ENCODE data around the gene RAB29.
A peak's percentile ranks its signal among the peaks of the same experiment; 100 is the strongest.

RAB29 gene

DNA sequence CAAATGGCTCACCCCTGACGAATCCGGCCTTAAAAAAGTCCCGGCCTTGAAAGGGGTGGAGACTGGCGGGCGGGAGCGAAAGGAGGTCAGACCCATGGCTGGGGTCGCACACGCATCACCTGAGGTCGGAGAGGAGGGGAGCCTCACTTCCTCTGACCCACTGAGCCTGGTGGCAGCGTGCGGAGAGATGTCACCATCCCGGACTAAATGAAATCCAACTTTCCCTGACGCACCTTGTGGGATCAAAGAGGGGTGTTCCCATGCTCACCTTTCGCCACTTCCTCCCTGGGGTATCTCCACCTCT lies 38.4 kb upstream of the RAB29 start:
- Histone ChIP-seq H3K4me1 (ENCODE audit: control insufficient read depth in 1 of 2, insufficient read depth in 1 of 2, low read depth in 1 of 2, low read length in 1 of 2) (peaks cover 7 to 16% of the 10 kb centered on the region in 2 experiments), H3K9me3 (no peaks in the 10 kb centered on the region), H3K27ac (no peak overlapping the region), H3K27me3 (peaks cover 97% of the 10 kb centered on the region), H3K4me3 (ENCODE audit: low read depth in 1 of 2, low read length in 1 of 2) (peak overlapping the region; percentile 59 to 68), H3K36me3 (no peaks in the 10 kb centered on the region)
- TF ChIP-seq, protein P1, sequence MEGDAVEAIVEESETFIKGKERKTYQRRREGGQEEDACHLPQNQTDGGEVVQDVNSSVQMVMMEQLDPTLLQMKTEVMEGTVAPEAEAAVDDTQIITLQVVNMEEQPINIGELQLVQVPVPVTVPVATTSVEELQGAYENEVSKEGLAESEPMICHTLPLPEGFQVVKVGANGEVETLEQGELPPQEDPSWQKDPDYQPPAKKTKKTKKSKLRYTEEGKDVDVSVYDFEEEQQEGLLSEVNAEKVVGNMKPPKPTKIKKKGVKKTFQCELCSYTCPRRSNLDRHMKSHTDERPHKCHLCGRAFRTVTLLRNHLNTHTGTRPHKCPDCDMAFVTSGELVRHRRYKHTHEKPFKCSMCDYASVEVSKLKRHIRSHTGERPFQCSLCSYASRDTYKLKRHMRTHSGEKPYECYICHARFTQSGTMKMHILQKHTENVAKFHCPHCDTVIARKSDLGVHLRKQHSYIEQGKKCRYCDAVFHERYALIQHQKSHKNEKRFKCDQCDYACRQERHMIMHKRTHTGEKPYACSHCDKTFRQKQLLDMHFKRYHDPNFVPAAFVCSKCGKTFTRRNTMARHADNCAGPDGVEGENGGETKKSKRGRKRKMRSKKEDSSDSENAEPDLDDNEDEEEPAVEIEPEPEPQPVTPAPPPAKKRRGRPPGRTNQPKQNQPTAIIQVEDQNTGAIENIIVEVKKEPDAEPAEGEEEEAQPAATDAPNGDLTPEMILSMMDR (IDR thresholded peaks at IDR 0.05), result no peak

DNA sequence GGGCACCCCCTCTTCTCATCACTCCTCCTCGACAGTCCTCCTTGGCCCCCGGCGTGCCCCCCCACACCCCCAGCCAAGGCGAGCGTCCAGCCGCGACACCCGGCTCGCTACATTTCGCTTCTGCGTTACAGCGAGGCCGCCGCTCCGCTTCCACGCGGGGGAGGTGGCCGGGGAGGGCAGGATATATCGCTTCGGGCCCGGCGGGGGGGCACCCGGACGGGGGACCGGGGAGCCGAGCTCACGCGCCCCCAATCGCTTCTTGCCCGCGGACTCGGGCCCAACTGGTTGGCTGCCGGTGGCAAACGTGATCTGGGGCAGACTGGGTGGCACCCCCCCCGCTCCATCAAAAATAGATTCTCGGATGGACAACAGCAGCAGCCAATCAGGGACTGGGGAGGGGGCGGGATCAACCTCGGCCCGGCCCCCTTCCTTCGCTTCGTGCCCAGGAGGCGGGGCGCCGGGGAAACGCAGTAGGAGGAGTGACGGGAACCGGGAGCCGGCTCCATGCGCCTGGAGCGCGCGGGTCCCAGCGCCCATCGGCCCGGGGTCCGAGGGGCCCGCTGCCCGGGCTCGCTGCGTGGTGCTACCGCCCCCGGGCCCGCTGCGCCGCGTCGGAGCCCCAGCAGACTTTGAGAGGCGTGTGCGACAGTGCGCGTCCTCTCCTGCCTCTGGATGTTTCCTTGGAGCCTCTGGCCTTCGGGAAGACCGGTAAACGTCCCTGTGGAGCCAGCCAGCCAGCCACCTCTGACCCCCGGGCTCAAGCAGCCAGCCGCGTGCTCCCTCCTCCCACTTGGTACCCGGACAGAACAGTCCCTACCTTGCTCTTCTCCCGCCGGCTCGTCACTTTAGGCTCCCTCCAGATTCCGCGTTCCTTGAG lies 37.8 kb upstream of the RAB29 start, which contains the start of gene SLC41A1:
Gene SLC41A1 (minus strand): TSS at position 321 of the 877 bp plus-strand sequence. CDS start 2,757 bp downstream, outside the sequence.
- Histone ChIP-seq H3K27ac (no peak within 1 kb of the TSS), H3K4me3 (ENCODE audit: low read depth in 1 of 2, low read length in 1 of 2) (peak within 1 kb of the TSS; percentile 59 to 68), H3K27me3 (peaks cover 91% of the 10 kb centered on the region), H3K9me3 (no peaks in the 10 kb centered on the region), H3K36me3 (no peaks in the 10 kb centered on the region), H3K4me1 (ENCODE audit: control insufficient read depth in 1 of 2, insufficient read depth in 1 of 2, low read depth in 1 of 2, low read length in 1 of 2) (peaks cover 7 to 16% of the 10 kb centered on the region in 2 experiments)
- TF ChIP-seq, protein P1 (IDR thresholded peaks at IDR 0.05), result no peak

DNA sequence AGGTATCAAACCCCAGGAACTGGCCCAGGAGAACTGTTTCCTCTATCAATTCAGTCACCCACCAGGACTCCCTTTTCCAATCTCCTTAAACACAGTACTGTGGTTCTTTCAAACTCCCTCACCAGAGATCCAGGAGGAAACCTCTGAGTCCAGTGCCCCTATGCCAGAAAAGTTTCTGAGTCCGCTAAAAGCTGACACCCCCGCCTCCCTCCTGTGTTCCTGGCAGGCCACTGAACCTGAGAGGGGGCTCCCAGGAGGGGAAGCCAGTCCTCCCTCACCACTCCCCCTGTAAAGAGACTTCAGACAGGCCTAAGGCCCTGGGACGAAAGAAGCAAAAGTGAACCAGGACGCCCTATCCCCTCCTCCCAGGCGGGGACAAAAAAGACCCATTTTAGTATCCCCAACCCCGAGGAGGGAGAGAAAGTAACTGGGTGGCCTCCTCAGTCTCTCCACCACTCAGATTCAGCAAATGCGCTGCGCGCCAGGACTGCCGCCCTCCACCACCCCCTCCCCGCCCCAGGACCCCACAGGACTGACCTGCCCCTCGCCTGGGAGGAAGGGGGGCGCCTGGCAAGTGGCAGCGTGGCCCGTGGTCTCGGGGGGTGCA lies 37.1 kb upstream of the RAB29 start:
- peak overlapping the region; percentile 59 to 68 for H3K4me3 ChIP-seq (ENCODE audit: low read depth in 1 of 2, low read length in 1 of 2)
- TF ChIP-seq, protein P1 (IDR thresholded peaks at IDR 0.05), result no peak
- no peak overlapping the region for H3K27ac ChIP-seq
- no peaks in the 10 kb centered on the region for H3K36me3 ChIP-seq
- H3K9me3 ChIP-seq, result no peaks in the 10 kb centered on the region
- H3K27me3 ChIP-seq, result peaks cover 86% of the 10 kb centered on the region
- peaks cover 7 to 16% of the 10 kb centered on the region in 2 experiments for H3K4me1 ChIP-seq (ENCODE audit: control insufficient read depth in 1 of 2, insufficient read depth in 1 of 2, low read depth in 1 of 2, low read length in 1 of 2)

DNA sequence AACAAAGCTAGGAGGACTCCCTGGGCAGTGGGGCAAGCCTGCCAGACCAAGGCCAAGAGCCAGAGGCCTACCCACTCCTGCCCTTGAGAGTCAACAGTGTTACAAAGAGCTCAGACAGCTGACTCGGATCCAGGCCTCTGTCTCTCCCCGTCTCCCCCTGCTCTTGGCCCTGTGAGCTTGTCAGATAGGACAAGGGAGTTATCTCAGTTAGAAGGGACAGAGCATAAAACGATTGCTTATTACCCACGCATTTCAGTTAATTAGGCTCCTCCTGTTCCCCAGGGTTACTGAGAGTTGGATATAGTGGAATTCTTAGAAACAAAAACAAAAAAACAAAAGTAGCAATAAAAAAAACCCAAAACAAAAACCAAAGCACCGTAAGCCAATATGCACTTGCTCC lies 36.4 kb upstream of the RAB29 start:
- H3K36me3 ChIP-seq, result no peaks in the 10 kb centered on the region
- no peak overlapping the region for H3K4me3 ChIP-seq (ENCODE audit: low read depth in 1 of 2, low read length in 1 of 2)
- TF ChIP-seq, protein P1 (IDR thresholded peaks at IDR 0.05), result no peak
- peaks cover 79% of the 10 kb centered on the region for H3K27me3 ChIP-seq
- no peaks in the 10 kb centered on the region for H3K9me3 ChIP-seq
- no peak overlapping the region for H3K27ac ChIP-seq
- H3K4me1 ChIP-seq (ENCODE audit: control insufficient read depth in 1 of 2, insufficient read depth in 1 of 2, low read depth in 1 of 2, low read length in 1 of 2), result peaks cover 7 to 16% of the 10 kb centered on the region in 2 experiments

DNA sequence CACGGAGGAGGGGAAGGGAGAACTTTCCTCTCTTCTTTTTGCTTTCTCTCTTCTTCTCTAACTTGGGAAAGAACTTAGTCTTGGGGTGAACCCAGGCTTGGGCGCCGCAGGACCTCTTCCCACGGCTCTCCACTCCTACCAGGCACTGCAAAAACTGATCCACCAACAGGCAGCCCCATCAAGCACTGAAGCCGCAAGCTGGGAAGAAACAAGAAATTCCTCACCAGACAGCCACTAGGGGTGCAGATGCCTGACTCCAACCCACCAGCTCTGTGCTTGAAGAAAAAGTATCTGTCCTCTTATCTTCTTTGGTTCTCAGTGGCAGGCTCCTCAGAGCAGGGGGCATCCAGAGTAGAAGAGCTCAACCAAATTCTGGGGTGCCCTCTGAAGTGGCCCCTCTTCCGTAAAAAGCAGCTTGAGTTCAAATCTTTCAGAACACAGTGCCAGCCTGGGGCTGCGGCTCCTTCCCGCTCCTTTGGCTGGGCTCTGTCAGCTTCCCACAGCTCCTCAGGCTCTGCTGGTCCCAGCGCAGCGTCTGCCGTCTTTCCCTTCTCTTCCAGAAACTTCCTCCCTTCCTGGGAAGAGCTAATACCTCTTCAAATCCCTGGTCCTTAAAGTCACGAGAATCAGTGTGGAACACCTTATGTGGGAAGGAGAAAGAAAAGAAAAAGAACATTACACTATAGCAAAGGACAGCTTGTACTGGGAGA lies 35.3 kb upstream of the RAB29 start:
- no peaks in the 10 kb centered on the region for H3K9me3 ChIP-seq
- H3K4me1 ChIP-seq (ENCODE audit: control insufficient read depth in 1 of 2, insufficient read depth in 1 of 2, low read depth in 1 of 2, low read length in 1 of 2), result peaks cover 7 to 16% of the 10 kb centered on the region in 2 experiments
- TF ChIP-seq, protein P1 (IDR thresholded peaks at IDR 0.05), result no peak
- H3K36me3 ChIP-seq, result no peaks in the 10 kb centered on the region
- peaks cover 76% of the 10 kb centered on the region for H3K27me3 ChIP-seq
- H3K27ac ChIP-seq, result no peak overlapping the region
- no peak overlapping the region for H3K4me3 ChIP-seq (ENCODE audit: low read depth in 1 of 2, low read length in 1 of 2)

All from neutrophil (primary cell).